Heart right ventricle (tissue), 16 donors: ENCODE measurements around the gene CD151. TPM values are rescaled to one million over a fixed set of nuclear protein-coding genes. Genes with fewer than 3 reads are reported as not detected.

Experiments
- ATAC-seq, 8 donors: fragments of 200-7000 bp; cut with Tn5 transposase; one replicate each; pipeline ENCODE4 v1.9.1; 2020; ENCODE audit warnings: mild to moderate bottlenecking in 8 of 8, moderate library complexity in 8 of 8, moderate number of reproducible peaks in 1 of 8
- DNase-seq, 2 donors: peaks; one replicate each; pipeline ENCODE4 v3.0.0-alpha.2; 2020
- H3K27ac ChIP-seq, 10 donors: fragments of 200-600 bp; sonication (generic) in 2 of 10; one replicate each; pipeline versions ENCODE4 v1.5.0 to v1.8.0; 2020 to 2022; ENCODE audit warnings: mild to moderate bottlenecking in 3 of 10
- H3K27me3 ChIP-seq, 7 donors: fragments of 200-600 bp; one replicate each; pipeline ENCODE4 v1.8.0; 2021 to 2022; ENCODE audit warnings: mild to moderate bottlenecking in 2 of 7
- H3K36me3 ChIP-seq, 9 donors: fragments of 200-600 bp; sonication (generic) in 1 of 9; one replicate each; pipeline versions ENCODE4 v1.5.0 to v1.8.0; 2020 to 2022; ENCODE audit warnings: mild to moderate bottlenecking in 2 of 9
- H3K4me1 ChIP-seq, 9 donors: fragments of 200-600 bp; sonication (generic) in 1 of 9; one replicate each; pipeline versions ENCODE4 v1.5.0 to v1.8.0; 2020 to 2022; ENCODE audit warnings: mild to moderate bottlenecking in 4 of 9
- H3K4me3 ChIP-seq, 10 donors: fragments of 200-600 bp; sonication (generic) in 2 of 10; one replicate each; pipeline versions ENCODE4 v1.5.0 to v1.8.0; 2020 to 2022; ENCODE audit warnings: mild to moderate bottlenecking in 7 of 10, moderate library complexity in 2 of 10
- H3K9me3 ChIP-seq, 11 donors: fragments of 200-600 bp in 10 of 11; sonication (generic) in 2 of 11; one replicate each; pipeline versions ENCODE4 v1.5.0 to v1.8.0; 2013 to 2022; ENCODE audit warnings: mild to moderate bottlenecking in 2 of 11, control low read depth in 1 of 11, moderate library complexity in 1 of 11
- WGBS, 2 donors: extraction: QIAGEN DNeasy Blood & Tissue Kit; methylation state at CpG; one replicate each; pipeline ENCODE4 v1.1.7; 2013; ENCODE audit warnings: inconsistent platforms in 1 of 2; 5-methylcytosine and 5-hydroxymethylcytosine counted together
- intact Hi-C, 10 donors: fragments of 100-400 bp; cut with DNase I; formaldehyde crosslinking; loops; one replicate each; pipeline versions ENCODE4 v1.11.1 to v1.14.2; 2022
- polyA plus RNA-seq, 2 donors: library from polyadenylated mRNA; stranded (reverse); fragments of 200-250 nt; gene quantifications; one replicate each; pipeline ENCODE4 v1.2.3, GENCODE V29; 2013
- total RNA-seq, 10 donors: library from RNA; stranded (reverse); fragmentation: NEBNext Ultra II Directional in 3 of 10; extraction: Animal tissue kit (Norgen Biotek cat#: 25700) in 3 of 10; gene quantifications; one replicate each; pipeline versions ENCODE4 v1.2.1 to v1.2.4, GENCODE V29; 2021 to 2023
- TF ChIP-seq, protein P1 (sequence below), 9 donors: fragments of 200-600 bp; sonication (generic) in 2 of 9; IDR thresholded peaks; one replicate each; pipeline versions ENCODE4 v1.5.0 to v1.8.0; 2021 to 2022; ENCODE audit warnings: antibody characterized with exemption in 9 of 9, mild to moderate bottlenecking in 5 of 9, moderate library complexity in 1 of 9
- donor health status: Arrhythmogenic right ventricular cardiomyopathy.
- donor health status: ischemic (EF 13 %, LVEDD 7.1; RV severe dilation, severe dysfunction).
- donor health status: healthy with polysubstance abuse.
- donor health status: DM: no; HTN: yes; CAD: no.
- donor health status: DM: no; HTN: no; CAD: no.
- donor health status: ischemic (EF 25% LVEDD 6.9; RV normal size, moderate dysfunction).
- donor health status: ischemic (EF 25% LVEDD 5.7; RV mildly dilated, moderate dysfunction).
- donor health status: healthy.
- donor health status: DM: yes; HTN: yes; CAD: no.
- donor health status: Ischemic cardiomyopathy.
- donor health status: ischemic (EF 35%, LVEDD 5.7; RV mildly dilated, moderate dysfunction).
- donor health status: nonischemic (EF 11% LVEDD 7.7; RV severe dilation, severe dysfunction).
- donor health status: DM: yes; HTN: yes; CAD: no.
- donor health status: PGD.
- donor health status: ischemic (EF 29% LVEDD 5.4; RV normal size, mild dysfunction).
- donor health status: nonischemic (EF 23%, LVEDD 6.1; RV moderate dilation, normal function).

The CD151 gene
- total and polyA plus RNA-seq, 12 donors, result 286 to 684 (median 466) TPM

DNA sequence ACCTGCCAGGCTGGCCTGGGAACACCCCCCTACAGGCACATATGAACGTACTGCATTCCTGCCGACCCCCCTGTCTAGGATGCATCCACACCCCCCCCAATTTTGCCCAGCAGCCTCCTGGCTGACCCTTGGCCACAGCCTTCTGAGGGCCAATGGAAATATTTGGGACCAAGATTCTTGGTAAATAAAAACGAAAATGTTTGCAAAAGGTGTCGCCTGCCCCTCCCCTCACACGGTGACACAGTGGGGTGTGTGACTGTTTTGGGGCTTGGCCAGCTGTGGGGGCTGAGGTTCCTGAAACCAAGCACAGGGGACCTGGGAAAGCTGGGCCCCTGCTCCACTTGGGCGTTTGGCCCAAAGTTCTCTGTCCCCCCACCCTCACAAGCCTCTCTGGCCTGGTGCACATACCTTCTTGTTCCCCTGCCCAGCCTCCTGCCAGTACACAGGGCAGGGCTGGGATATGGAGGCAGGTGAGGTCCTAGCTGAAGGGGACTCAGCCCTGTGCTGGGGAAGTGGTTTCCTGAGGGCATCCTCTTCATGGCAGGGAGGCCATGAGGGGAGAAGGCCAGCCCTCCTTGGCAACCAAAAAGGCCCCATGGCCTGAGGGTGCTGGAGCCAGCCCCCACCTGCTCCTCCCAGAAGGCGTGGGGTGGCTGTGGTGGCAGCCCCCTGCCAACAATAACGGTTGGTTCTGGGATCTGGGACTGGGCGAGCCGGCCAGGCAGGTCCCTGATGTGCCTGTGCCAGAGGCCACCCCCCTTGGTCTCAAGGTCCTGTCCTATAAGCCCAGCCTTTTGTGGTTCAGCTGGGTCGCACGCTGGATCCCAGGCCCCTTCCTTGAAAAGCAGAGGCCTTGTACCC, 7.2 kb upstream of the CD151 start:
- peaks cover 42 to 88% (median 70%) of the 10 kb centered on the region in 9 donors for H3K4me1 ChIP-seq
- DNase-seq (no peak), ATAC-seq (no peak)
- H3K9me3 ChIP-seq, result no peaks in the 10 kb centered on the region
- peak overlapping the region in 5 of 10 donors; percentile 85 to 90 (median 89) for H3K27ac ChIP-seq
- TF ChIP-seq, protein P1, sequence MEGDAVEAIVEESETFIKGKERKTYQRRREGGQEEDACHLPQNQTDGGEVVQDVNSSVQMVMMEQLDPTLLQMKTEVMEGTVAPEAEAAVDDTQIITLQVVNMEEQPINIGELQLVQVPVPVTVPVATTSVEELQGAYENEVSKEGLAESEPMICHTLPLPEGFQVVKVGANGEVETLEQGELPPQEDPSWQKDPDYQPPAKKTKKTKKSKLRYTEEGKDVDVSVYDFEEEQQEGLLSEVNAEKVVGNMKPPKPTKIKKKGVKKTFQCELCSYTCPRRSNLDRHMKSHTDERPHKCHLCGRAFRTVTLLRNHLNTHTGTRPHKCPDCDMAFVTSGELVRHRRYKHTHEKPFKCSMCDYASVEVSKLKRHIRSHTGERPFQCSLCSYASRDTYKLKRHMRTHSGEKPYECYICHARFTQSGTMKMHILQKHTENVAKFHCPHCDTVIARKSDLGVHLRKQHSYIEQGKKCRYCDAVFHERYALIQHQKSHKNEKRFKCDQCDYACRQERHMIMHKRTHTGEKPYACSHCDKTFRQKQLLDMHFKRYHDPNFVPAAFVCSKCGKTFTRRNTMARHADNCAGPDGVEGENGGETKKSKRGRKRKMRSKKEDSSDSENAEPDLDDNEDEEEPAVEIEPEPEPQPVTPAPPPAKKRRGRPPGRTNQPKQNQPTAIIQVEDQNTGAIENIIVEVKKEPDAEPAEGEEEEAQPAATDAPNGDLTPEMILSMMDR (IDR thresholded peaks at IDR 0.05), result no peak
- no peak overlapping the region for H3K4me3 ChIP-seq
- peaks cover 0 to 46% (median 20%) of the 10 kb centered on the region in 9 donors for H3K36me3 ChIP-seq
- 81 to 89% methylated on average over 12 of the region's 12 CpGs for WGBS, 2 donors
- intact Hi-C loops, result no loop called here
- peaks cover 0 to 44% (median 0%) of the 10 kb centered on the region in 7 donors for H3K27me3 ChIP-seq

DNA sequence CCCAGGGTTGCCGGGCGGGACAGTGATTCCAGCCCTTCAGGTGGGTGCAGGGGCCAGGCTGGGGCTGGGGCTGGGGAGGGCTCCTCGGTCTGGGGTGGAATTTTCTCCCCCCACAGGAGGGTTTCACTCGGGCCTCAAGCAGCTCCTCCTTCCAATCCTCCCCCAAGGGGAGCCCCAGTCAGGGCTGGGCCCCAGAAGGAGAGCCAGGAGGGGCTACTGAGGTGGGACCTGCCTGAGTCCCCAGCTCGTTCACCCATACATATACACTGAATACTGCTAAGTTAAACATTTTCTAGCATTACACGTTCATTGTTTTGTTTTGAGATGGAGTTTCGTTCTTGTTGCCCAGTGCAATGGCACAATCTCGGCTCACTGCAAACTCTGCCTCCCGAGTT, 6.5 kb upstream of the CD151 start:
- Histone ChIP-seq H3K4me3 (peak overlapping the region in 3 of 10 donors; percentile 58 to 60 (median 60)), H3K27me3 (peaks cover 0 to 50% (median 0%) of the 10 kb centered on the region in 7 donors), H3K9me3 (no peaks in the 10 kb centered on the region), H3K27ac (peak overlapping the region in 8 of 10 donors; percentile 72 to 90 (median 88)), H3K36me3 (peaks cover 0 to 46% (median 20%) of the 10 kb centered on the region in 9 donors), H3K4me1 (peaks cover 40 to 88% (median 70%) of the 10 kb centered on the region in 9 donors)
- intact Hi-C loops, result no loop called here
- TF ChIP-seq, protein P1 (IDR thresholded peaks at IDR 0.05), result no peak
- DNase-seq (no peak), ATAC-seq (no peak)
- 81 to 83% methylated on average over 9 of the region's 9 CpGs for WGBS, 2 donors

DNA sequence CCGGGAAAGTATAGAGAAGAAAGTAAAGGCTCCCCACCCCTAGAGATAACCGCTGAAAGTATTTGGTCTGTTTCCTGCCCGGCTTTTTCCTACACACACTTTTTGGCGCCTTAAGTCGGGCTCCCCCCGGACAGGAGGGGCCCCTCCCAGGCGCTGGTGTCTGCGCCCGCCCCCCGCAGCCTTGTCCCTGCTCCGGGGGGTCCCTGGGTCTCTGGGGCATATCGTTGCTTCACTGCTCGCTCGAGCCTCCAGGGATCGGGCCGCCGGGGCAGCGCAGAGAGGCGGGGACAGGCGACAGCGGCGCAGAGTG, 6.0 kb upstream of the CD151 start:
- H3K36me3 ChIP-seq, result peaks cover 0 to 42% (median 20%) of the 10 kb centered on the region in 9 donors
- WGBS, 2 donors, result 1 to 4% methylated on average over 21 to 22 of the region's 22 CpGs
- intact Hi-C loops, result no loop called here
- peaks cover 36 to 88% (median 67%) of the 10 kb centered on the region in 9 donors for H3K4me1 ChIP-seq
- TF ChIP-seq, protein P1 (IDR thresholded peaks at IDR 0.05), result no peak
- DNase-seq (no peak), ATAC-seq (peak in 2 of 8 donors; percentile 1 to 3)
- H3K9me3 ChIP-seq, result no peaks in the 10 kb centered on the region
- peaks cover 0 to 56% (median 0%) of the 10 kb centered on the region in 7 donors for H3K27me3 ChIP-seq
- peak overlapping the region; percentile 72 to 90 (median 86) for H3K27ac ChIP-seq
- H3K4me3 ChIP-seq, result peak overlapping the region; percentile 24 to 69 (median 58)

DNA sequence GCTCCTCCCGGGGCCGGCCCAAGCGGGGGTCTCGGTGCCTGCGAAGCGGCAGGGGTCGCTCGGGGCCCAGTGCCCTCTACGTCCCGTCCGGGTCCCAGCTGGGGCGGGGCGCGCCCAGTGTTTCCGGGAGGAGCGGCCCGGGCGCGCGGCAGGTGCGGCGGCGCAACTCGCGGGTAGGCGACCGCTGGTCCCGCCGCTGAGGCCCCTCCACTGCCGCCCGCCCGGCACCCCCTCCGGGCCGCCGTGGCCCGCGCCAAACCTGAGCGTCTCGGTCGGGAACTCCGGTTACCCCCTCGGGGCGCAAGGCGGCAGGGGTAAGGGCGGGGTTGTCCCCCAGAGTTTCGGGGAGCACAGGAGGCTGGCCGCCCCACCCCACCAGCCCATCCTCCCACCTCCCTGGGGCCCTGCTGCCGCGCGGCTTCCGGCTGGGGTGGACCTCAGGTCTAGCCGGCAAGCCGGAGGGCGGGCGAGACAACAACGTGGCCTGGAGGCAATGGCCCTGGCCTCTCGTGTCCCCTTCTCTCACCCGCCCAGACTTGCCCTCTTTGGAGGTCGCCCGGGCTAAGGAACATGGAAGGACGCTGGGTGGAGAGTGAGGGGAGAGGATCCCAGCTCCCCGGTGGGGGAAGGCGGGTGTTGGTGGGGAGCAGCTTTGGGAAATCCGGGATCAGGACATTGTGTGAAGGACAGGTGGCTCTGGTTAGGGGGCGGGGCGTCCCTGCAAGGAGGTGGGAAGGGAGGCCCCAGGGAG, 5.4 kb upstream of the CD151 start:
- peak overlapping the region; percentile 24 to 69 (median 58) for H3K4me3 ChIP-seq
- H3K27ac ChIP-seq, result peak overlapping the region; percentile 72 to 90 (median 86)
- H3K36me3 ChIP-seq, result peaks cover 0 to 37% (median 19%) of the 10 kb centered on the region in 9 donors
- TF ChIP-seq, protein P1 (IDR thresholded peaks at IDR 0.05), result no peak
- DNase-seq (peak in 1 of 2 donors; percentile 56), ATAC-seq (peak in 4 of 8 donors; percentile 3 to 25 (median 14))
- peaks cover 0 to 61% (median 0%) of the 10 kb centered on the region in 7 donors for H3K27me3 ChIP-seq
- 4 to 7% methylated on average over 42 to 66 of the region's 66 CpGs for WGBS, 2 donors
- no peaks in the 10 kb centered on the region for H3K9me3 ChIP-seq
- peaks cover 34 to 88% (median 67%) of the 10 kb centered on the region in 9 donors for H3K4me1 ChIP-seq
- intact Hi-C loops, result no loop called here
